ENCODE measurements around the gene MVB12B.

DNA sequence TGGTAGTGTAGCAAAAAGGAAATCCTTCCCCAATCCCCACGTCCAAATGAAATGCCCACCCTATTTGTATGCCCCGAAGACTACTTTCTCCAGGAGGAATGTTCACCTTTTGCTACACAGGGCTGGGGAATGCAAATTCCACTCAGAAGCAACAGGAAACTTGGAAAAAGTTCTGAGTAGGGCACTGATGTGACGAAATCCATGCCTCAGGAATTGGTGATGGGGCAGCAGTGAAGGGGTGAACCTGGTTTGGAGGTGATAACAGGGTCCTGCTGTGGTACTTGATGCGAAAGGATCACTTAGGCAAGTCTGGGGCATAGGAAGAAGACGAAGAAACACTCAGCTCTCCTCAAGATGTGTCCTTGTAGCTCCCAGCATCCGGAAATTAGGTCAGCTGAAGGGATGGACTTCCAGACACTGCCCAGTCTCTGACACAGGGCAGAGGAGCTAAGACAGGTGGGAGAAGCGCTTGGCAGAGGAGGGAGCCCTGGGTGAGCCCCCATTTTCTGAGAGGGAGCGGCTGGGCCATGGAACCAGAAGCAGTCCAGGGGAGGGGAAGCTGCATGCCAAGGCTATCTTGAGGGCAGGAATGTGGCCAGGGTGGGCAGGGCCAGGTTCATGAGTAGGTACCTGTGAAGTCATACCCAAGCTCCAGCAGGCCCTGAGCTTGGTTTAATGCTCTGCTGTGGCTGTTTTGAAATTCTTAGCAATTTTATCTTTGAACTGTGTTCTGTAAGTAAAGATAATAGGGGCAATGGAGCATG lies 22.2 kb upstream of the MVB12B start:
- no peak for TF ChIP-seq SOX15 (CRISPR knock-in tag; IDR thresholded peaks at IDR 0.05)
- TF ChIP-seq, protein P1, sequence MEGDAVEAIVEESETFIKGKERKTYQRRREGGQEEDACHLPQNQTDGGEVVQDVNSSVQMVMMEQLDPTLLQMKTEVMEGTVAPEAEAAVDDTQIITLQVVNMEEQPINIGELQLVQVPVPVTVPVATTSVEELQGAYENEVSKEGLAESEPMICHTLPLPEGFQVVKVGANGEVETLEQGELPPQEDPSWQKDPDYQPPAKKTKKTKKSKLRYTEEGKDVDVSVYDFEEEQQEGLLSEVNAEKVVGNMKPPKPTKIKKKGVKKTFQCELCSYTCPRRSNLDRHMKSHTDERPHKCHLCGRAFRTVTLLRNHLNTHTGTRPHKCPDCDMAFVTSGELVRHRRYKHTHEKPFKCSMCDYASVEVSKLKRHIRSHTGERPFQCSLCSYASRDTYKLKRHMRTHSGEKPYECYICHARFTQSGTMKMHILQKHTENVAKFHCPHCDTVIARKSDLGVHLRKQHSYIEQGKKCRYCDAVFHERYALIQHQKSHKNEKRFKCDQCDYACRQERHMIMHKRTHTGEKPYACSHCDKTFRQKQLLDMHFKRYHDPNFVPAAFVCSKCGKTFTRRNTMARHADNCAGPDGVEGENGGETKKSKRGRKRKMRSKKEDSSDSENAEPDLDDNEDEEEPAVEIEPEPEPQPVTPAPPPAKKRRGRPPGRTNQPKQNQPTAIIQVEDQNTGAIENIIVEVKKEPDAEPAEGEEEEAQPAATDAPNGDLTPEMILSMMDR (IDR thresholded peaks at IDR 0.05), result no peak
- TF ChIP-seq, protein P2, sequence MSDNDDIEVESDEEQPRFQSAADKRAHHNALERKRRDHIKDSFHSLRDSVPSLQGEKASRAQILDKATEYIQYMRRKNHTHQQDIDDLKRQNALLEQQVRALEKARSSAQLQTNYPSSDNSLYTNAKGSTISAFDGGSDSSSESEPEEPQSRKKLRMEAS (CRISPR knock-in tag; IDR thresholded peaks at IDR 0.05), result no peak
- no peak for TF ChIP-seq ZNF138 (CRISPR knock-in tag; conservative IDR thresholded peaks at IDR 0.05)
- no peak for TF ChIP-seq CREB1 (CRISPR knock-in tag; IDR thresholded peaks at IDR 0.05)
- no peak for TF ChIP-seq CREM (CRISPR knock-in tag; IDR thresholded peaks at IDR 0.05)
- TF ChIP-seq SP1 (CRISPR knock-in tag; conservative IDR thresholded peaks at IDR 0.05), result no peak
- no peak for TF ChIP-seq TCF7 (CRISPR knock-in tag; IDR thresholded peaks at IDR 0.05; ENCODE audit: low read depth)
- TF ChIP-seq ETV6 (CRISPR knock-in tag; IDR thresholded peaks at IDR 0.05), result no peak
- TF ChIP-seq, protein P3, sequence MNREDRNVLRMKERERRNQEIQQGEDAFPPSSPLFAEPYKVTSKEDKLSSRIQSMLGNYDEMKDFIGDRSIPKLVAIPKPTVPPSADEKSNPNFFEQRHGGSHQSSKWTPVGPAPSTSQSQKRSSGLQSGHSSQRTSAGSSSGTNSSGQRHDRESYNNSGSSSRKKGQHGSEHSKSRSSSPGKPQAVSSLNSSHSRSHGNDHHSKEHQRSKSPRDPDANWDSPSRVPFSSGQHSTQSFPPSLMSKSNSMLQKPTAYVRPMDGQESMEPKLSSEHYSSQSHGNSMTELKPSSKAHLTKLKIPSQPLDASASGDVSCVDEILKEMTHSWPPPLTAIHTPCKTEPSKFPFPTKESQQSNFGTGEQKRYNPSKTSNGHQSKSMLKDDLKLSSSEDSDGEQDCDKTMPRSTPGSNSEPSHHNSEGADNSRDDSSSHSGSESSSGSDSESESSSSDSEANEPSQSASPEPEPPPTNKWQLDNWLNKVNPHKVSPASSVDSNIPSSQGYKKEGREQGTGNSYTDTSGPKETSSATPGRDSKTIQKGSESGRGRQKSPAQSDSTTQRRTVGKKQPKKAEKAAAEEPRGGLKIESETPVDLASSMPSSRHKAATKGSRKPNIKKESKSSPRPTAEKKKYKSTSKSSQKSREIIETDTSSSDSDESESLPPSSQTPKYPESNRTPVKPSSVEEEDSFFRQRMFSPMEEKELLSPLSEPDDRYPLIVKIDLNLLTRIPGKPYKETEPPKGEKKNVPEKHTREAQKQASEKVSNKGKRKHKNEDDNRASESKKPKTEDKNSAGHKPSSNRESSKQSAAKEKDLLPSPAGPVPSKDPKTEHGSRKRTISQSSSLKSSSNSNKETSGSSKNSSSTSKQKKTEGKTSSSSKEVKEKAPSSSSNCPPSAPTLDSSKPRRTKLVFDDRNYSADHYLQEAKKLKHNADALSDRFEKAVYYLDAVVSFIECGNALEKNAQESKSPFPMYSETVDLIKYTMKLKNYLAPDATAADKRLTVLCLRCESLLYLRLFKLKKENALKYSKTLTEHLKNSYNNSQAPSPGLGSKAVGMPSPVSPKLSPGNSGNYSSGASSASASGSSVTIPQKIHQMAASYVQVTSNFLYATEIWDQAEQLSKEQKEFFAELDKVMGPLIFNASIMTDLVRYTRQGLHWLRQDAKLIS (CRISPR knock-in tag; IDR thresholded peaks at IDR 0.05; ENCODE audit: borderline replicate concordance), result no peak

All from WTC11 (cell line).